Ramos (cell line): ENCODE data around the gene STOML3.
"Not testable (repeated sequence)": the region's sequence is repeated elsewhere in the genome, so short reads cannot be mapped to it uniquely, and the experiment has no call there.

Experiments used
- in situ Hi-C: fragments of 300-500 bp; cut with MboI; formaldehyde crosslinking; loops from one replicate; pipeline ENCODE4 v1.14.3; 2022; ENCODE audit warnings: low sequenced_read_pairs; ENCODE audit not compliant: unreplicated experiment

The STOML3 gene

DNA sequence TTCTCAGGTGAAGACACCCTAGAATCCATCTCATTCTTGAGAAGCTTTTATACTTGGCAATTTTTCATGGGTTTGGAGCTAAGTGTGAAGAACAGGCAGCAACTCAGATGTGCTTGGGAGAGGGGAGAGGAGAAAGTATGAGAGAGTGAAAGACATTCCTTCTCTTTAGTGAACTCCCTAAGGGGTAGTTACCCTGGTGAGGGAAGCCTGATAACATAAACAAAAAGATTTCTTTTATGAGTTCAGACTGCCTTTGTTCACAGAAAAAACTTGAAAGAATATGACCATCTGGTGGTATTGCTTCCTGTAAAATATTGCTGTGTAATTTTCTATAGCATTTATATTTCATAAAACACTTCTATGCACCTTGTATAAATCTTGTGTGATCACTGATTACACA, at the start of gene STOML3:
STOML3 (minus strand) TSS at position 139 of the 400 bp plus-strand sequence; CDS start at position 29, 110 bp downstream.
- in situ Hi-C loops: no loop called here

GRCh38 chr13:39040206-39040605, 49.6 kb upstream of the STOML3 start:
- in situ Hi-C loops: no loop called here

- in situ Hi-C loops: no loop called here
These were observed 48.4 kb upstream of the STOML3 start for GRCh38 chr13:39039041-39039440.

DNA sequence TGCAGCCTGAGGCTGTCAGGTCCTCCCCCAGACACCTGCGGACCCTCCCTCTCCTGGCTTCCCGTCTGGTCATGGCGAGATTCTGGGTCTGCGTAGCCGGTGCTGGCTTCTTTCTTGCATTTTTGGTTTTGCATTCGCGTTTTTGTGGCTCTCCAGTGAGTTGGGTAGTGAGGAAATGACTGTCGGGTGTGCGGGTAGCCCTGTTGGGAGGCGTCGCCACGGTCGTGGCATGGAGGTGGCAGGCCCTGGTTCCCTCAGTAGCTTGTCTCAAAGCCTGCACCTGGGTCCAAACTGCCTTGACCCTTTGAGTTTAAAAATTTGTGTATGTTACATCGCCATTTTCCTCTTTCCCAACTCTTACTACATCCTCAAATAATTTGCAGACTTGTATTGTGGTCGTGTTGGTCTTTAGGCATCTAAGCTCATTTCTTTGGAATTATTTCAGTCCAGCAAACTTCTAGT, 48.0 kb upstream of the STOML3 start:
- in situ Hi-C loops: no loop called here

- in situ Hi-C loops: no loop called here
These were observed 47.4 kb upstream of the STOML3 start, which contains the start of the genes NHLRC3 and PROSER1 for GRCh38 chr13:39037880-39038568. Gene NHLRC3, plus strand, starts transcription at chr13:39038456. Its CDS starts 184 bp downstream, at chr13:39038640. Gene PROSER1, minus strand, starts transcription at chr13:39038089. Its CDS starts 847 bp downstream, at chr13:39037242.

- in situ Hi-C loops: no loop called here
These were observed 46.8 kb upstream of the STOML3 start for GRCh38 chr13:39037410-39037879.

DNA sequence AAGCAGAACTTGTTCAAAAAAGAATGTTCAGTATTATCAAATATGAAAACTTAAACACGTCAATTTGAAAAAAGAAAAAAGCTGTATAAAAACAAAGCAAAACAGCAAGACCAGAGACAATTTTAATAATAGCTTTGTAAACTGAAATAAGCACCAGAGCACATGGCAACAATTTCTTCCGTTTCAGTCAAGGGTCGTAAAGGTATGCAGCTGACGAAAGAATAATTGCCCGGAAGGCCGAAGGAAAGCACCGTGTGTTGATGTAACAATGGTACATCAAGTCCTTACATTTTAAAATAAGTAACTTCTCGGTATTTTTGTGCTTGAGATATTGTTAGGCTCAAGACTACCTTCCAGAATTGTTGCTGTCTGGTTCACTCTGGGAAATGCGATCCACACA, 45.6 kb upstream of the STOML3 start:
- in situ Hi-C loops: no loop called here

GRCh38 chr13:39035799-39036198, 45.2 kb upstream of the STOML3 start:
- in situ Hi-C loops: no loop called here

GRCh38 chr13:39035204-39035603, 44.6 kb upstream of the STOML3 start:
- in situ Hi-C loops: no loop called here

GRCh38 chr13:39034085-39034484, 43.5 kb upstream of the STOML3 start:
- in situ Hi-C loops: no loop called here

GRCh38 chr13:39032150-39032549, 41.5 kb upstream of the STOML3 start:
- in situ Hi-C loops: no loop called here

GRCh38 chr13:39025433-39025839, 34.8 kb upstream of the STOML3 start:
- in situ Hi-C loops: no loop called here

- in situ Hi-C loops: no loop called here
These were observed 33.1 kb upstream of the STOML3 start for GRCh38 chr13:39023761-39024160.

DNA sequence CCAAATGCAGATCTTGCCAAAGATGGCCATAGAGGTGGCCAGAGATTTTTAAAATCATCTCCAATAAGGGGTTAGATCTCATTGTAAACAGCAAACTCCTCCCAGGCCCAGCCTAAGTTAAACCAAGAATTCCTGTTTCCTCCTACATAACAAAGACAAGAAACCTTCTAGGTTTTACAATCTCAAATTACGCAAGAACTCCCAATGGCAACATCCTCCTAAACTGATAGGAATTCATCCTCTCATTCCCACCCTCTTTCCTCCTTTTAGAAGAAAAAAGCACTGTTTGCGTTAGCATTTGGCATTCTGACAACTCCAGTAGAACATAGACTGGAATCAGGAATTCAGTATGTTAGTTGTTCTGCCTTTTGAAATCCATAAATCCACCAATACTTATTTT, 32.7 kb upstream of the STOML3 start:
- in situ Hi-C loops: no loop called here

- in situ Hi-C loops: no loop called here
These were observed 30.3 kb upstream of the STOML3 start for GRCh38 chr13:39020853-39021462.

DNA sequence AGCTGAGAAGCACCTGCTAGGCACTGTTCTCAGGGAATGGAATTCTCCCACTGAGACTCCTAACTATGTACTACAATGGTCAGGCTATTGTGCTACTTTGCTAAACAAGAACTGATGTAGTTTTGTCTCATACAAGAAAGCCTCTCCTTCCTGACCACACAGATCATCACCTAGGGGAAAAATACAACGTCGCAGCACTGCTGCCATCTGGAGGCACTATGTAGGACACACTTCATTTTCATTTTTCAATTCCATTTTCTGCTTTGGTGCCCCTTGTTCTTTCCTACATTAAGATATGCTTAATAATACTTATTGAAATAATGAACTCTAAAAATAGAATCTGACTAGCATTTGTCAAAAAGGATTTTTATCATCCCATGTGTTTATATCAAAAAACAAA, 26.2 kb upstream of the STOML3 start:
- in situ Hi-C loops: no loop called here

DNA sequence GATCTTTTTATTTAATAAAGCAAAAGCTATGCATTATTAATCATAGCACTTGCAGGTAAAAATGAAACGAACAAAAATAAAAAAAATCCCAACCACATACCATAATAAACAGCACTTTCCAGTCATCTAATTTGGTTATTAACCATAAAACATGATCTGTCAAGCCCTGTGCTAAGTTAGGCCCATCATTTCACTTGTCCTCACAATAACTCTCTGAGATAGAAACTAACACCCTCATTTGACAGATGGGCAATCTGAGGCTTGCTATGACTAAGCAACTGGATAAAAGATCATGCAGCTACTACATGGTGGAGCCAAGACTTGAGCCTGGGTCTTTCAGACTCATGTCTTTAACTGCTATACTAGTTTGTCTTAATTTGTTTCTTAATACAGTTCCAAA, 25.5 kb upstream of the STOML3 start:
- in situ Hi-C loops: no loop called here

DNA sequence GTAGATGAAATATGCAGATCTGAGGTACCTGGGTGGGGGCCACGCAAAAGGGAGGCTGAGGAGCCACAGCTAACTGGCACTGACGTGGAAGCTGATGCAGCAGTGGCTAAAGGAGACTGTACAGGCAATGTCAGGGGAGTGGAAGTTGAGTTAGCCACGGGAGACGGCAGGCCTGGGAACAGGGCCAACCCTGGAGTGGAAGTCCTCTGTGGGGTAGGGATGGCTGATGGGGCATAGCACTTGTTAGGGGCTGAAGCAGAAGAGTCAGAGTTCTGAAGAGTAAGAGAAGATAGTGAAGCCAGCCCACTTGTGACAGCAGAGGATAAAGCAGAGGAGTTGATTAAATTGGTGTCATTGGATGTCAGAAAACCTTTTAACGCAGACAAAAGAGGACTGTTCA, 22.8 kb upstream of the STOML3 start:
- in situ Hi-C loops: no loop called here

- in situ Hi-C loops: no loop called here
These were observed 22.0 kb upstream of the STOML3 start for GRCh38 chr13:39012608-39013007.

DNA sequence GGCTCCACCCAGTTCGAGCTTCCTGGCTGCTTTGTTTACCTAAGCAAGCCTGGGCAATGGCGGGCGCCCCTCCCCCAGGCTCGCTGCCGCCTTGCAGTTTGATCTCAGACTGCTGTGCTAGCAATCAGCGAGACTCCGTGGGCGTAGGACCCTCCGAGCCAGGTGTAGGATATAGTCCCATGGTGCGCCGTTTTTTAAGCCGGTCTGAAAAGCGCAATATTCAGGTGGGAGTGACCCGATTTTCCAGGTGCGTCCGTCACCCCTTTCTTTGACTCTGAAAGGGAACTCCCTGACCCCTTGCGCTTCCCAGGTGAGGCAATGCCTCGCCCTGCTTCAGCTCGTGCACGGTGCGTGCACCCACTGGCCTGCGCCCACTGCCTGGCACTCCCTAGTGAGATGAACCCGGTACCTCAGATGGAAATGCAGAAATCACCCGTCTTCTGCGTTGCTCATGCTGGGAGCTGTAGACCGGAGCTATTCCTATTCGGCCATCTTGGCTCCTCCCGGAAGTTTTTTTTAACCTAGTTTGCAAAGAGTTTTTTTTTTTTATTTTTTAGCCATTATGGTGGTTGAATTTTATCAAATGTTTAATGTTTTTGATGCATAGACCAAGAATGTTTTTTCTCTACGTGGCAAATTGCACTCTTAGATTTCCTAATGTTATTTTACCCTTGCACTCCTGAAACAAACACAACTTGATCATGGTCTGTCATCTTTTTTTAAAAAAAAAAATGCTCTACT, 15.9 kb upstream of the STOML3 start:
- in situ Hi-C loops: not testable (repeated sequence)

DNA sequence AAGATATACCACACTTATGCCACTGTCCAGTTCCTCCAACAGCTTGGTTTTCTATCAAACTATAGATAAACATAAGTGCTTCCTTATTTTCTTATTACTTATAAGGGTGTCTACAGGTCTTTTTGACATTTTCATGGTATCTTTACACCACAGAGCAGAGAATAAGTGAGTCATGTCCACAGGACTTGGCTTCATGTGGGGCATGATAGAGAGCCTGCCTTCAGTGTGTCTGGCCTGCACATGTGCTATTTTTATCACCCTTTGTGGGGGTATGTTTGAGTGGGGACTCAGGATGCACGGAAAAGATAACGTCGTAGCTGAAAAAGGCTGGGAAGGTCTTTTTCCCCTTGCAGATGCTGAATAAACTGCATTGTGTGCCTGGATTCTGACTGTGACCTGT, 8.1 kb upstream of the STOML3 start:
- in situ Hi-C loops: no loop called here
